HG02798 (cell line): ENCODE measurements around the gene PRR7.
"Not testable (repeated sequence)": the region's sequence is repeated elsewhere in the genome, so short reads cannot be mapped to it uniquely, and the experiment has no call there.

Experiments
- ATAC-seq: cut with Tn5 transposase; IDR thresholded peaks from one replicate; pipeline ENCODE4 v1.9.1; 2021; ENCODE audit warnings: mild to moderate bottlenecking; ENCODE audit not compliant: unreplicated experiment, poor library complexity

PRR7 gene

DNA sequence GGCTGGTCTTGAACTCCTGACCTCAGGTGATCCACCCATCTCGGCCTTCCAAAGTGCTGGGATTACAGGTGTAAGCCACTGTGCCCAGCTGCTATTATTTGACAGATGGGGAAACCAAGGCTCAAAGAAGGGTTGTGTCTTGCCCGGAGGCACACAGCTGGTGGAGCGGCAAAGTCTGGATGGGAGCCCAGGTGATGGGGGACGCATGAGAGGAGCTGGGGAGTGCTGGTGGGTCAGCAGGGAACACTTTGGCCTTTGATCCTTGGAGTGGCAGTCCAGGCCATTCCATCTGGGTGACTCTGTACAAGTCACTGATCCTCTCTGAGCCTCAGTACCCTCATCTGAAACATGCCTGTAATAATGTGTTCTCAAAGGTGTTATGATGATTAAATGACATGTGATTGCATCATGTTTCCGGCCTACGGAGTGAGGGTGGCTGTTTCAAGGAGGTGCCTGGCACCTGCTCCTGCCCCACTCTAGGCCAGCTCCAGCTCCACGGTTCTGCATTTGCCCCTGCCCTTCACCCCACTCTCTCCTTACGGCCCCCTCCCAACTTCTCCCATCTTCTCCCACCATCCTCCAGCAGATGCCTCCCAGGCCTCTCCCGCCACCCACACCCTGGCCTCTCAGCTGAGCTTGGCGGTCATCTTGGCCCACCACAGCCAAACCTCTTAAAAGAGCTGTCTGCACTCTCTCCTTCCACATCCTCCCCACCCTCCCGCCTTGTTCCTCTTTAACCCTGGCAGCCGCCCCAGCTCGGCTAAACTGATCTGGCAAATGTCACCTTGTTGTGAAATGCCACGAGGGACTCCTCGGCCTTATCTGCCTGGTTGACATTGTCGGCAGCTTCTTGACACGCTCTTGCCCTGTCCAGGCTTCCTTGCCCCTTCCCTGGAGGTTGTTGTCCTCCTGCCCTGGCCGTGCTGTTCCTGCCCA lies 32.4 kb downstream of the PRR7 start:
- no peak for ATAC-seq

DNA sequence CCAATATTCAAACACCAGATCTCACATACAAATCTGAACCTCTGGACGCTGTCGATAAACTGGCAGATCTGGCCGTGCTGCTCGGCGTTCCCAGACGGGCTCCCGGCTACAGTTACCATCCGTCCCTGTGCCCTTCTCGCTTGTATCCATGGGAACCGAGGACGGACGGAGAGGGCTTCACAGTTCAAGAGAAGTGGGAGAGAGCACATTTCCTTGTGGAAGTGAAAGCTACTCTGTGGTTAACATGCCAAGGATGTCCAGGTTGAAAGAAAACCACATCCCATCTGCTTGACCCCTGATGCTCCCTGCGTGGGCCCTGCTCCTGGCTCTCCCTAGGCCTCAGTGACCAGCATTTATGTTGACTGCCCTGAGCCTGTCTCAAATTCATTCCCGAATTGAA lies 33.2 kb downstream of the PRR7 start:
- ATAC-seq, result no peak

DNA sequence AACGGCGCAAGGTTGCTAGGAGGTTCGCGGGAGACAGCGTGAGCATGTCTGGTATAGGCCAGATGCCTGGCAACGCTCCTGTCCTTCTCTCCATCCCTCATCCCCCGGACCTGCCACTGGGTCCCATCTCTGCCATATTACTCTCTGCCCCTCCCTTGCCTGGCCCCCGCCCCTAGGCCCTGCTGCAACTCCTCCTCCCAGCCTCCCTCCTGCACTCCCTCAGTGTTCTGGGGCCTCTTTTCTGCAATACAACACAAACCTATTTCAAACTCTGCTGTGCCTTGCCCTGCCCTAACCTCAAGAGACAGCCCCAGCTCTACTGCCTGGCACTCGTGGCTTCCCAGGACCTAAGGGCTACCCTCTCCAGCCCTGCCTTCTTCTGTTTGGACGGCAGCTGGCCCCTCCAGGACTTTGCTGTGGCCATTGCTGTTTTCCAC lies 35.8 kb downstream of the PRR7 start:
- no peak for ATAC-seq

DNA sequence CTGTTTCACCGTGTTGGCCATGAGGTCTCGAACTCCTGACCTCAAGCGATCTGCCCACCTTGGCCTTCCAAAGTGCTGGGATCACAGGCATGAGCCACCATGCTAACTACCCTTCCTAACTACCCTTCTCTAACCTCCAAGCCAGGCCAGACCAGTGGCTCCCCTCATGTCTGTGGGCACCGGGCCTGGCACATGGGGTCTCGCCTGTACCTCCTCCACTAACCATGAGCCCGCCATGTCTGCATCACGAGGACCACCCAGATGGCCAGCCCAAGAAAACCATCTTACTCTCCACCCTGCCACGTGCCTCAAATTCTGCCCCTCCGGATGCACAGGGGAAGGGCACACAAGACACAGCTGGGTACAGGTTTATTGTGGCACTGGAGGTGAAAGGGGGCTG lies 36.4 kb downstream of the PRR7 start:
- ATAC-seq, result no peak

- ATAC-seq, result no peak
Observed at GRCh38 chr5:177483994-177484901, 37.6 kb downstream of the PRR7 start.

- no peak for ATAC-seq
Observed at GRCh38 chr5:177484902-177485549, 38.4 kb downstream of the PRR7 start.

DNA sequence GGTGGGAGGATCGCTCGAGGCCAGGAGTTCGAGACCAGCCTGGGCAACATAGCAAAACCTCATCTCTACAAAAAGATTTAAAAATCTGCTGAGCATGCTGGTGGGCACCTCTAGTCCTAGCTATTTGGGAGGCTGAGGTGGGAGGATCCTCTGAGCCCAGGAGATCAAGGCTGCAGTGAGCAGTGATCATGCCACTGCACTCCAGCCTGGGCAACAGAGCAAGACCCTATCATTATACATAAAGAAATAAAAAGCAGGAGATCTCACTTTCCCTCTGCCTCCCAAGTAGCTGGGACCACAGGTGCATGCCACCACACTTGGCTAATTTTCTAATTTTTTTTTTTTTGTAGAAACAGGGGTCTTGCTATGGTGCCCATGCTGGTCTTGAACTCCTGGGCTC lies 39.1 kb downstream of the PRR7 start:
- ATAC-seq, result not testable (repeated sequence)

DNA sequence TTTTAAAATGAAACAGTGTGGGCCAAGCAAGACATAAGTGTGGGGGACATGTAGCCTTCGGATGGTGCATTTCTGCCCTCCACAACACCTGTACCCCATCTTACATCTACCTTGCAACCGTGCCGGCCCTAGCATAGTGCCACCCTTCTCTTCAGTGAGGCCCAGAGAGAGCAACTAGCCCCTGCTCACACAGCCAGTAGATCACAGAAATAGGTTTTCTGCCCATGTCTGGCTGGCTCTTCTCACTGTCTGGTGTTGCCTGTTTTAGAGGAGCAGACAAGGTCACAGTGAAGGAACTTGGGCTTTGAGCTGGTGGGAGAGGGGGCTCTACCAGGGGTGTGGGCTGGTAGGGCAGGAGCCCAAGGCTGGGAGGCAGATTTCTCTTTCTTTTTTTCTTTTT lies 39.6 kb downstream of the PRR7 start:
- ATAC-seq, result no peak

DNA sequence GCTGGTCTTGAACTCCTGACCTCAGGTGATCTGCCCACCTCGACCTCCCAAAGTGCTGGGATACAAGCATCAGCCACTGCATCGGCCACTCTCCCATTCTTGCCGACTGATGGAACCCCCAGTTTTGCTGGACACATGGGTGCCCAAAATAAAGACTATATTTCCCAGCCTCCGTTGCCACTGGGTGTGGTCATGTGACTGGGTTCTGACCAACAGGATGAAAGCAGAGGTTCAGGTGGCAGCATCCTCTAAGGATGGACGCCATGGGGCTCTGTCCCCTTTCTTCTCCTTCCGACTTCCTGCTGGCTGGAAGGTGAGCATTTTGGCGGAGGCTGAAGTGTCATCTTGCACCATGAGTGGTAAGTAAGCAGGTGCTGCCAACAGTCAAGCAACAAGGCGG lies 40.5 kb downstream of the PRR7 start:
- ATAC-seq, result no peak

DNA sequence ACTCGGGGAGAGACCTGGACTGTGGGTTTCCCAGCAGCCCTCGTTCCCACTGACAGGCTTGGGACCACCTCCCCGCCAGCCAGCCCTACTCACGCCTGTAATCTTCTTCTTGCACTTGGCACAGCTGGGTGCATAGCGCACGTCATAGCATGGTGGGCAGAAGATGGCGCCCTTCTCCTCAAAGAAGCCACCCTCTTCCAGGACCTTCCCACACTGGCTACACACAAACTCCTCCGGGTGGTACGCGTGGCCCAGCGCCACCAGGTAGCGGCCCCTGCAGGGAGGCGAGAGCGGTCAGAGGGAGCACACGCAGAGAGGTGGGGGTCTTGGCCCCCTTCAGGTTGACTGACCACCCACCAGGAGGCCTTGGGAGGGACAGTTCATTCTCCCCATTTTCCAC lies 41.4 kb downstream of the PRR7 start:
- ATAC-seq, result no peak

DNA sequence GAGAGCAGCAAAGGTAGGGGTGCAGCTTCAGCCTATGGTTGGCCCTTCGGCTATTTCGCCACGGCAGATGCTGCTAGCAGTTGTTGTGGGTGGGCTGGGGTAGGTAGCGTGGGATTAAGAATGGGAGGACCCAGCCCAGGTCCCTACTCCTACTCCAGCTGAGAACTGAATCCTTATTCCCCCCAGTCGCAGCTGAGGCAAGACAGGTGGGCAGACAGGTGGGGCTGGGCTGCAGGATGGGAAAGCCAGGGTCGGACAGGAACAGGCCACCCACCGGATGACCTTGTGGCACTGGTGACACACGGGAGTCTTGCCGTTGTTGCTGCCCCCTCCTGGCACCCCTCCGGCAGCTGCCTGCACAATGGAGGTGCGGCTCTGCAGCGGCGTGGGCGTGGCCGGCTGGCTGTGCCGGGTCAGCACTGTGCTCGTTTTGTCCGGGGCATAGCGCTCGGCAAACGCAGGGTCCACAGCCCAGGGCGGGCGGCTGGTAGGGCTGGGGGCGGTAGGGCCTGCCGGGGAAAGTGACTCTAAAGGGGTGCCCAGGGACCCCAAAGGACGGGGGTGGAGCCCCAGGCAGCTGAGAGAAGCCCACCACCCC lies 42.6 kb downstream of the PRR7 start:
- ATAC-seq, result no peak

DNA sequence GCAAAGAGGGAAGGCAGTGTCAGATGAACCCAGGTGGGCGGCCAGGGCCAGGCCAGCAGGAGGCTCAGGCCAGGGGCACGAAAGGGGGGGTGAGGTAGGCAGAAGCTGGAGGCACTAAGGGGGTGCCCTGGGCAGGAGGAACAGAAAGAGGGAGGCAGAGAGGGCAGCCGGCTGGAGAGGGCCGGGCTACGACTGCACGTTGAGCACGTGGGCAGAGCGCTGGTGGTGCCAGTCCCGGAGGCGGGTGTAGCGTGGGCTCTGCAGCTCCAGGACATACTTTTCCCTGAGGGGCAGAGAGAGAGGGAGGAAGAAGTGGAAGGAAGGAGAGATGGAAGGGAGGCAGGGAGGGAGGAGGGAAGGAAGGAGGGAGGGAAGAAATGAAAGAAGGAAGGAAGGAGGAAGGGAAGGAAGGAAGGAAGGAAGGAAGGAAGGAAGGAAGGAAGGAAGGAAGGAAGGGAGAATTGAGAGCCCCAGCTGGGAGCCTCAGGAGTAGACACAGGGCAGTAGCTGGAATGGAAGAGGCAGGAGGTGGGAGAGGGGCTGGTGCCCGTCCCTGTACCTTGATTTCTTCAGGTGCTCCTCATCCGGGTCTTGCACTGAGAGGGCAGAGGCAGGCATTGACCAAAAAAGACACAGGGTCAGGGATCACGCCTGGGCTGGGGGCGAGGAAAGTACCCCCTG lies 43.8 kb downstream of the PRR7 start:
- ATAC-seq, result no peak

- no peak for ATAC-seq
Observed at GRCh38 chr5:177490992-177491391, 44.4 kb downstream of the PRR7 start.

GRCh38 chr5:177491429-177491945 lies 44.9 kb downstream of the PRR7 start:
- no peak for ATAC-seq

- ATAC-seq, result no peak
Observed at GRCh38 chr5:177491983-177492746, 45.6 kb downstream of the PRR7 start.

- no peak for ATAC-seq
Observed at GRCh38 chr5:177492841-177493240, 46.2 kb downstream of the PRR7 start.

- no peak for ATAC-seq
Observed at GRCh38 chr5:177493795-177494345, 47.3 kb downstream of the PRR7 start.

GRCh38 chr5:177494346-177495195 lies 48.0 kb downstream of the PRR7 start:
- no peak for ATAC-seq
